Renal pelvis (tissue), 4 donors: Measurements from ENCODE around the gene VSIG1. TPM values are rescaled to one million over a fixed set of nuclear protein-coding genes. Genes with fewer than 3 reads are reported as not detected.

Experiments used
- DNase-seq: peaks from one replicate; pipeline ENCODE4 v3.0.0-alpha.2; 2013
- polyA plus RNA-seq, 3 donors: library from polyadenylated mRNA; unstranded; fragments of 120-200 nt; gene quantifications; one replicate each; pipeline ENCODE4 v1.2.1, GENCODE V29; 2013; ENCODE audit not compliant: insufficient read length in 3 of 3

The VSIG1 gene
- polyA plus RNA-seq, 3 donors = 0.70 to 1.0 (median 0.85) TPM

DNA sequence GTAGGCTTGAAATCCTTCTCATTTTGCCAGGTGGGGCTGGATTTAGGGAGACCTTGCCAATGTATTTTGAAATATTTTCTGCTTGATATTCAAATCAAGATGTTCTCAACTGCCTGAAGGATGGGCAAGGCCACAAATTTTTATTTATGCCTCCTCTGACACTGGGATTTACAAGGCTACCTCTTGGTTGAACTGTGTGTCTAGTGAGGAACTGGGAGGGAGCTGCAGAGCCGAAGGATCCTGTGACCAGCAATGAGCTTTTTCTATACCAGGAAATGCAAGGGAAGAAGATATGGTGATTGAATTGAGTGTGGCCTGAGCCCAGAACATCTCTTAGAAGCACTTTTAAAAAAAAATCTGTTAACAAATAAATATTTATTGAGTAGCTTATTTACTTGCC lies 14.9 kb downstream of the VSIG1 start:
- DNase-seq = no peak

DNA sequence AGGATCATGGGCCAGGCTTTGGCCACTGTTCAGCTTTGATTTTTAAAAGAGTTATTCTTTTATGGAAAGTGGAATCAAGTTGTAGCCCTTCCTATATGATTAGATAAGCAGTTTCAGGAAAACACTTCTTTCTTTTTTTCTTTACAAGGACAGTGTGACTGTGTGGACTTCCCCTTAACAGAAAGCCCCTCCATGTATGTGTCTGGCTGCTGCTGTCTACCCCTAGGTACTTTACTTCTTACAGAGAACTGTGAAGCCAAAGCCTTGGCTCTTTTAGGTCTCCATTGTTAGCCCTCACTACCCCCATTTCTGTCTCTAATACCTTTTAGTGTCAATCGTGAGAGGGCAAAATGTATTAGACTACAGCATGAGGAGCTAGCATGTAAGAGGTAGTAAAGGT lies 19.1 kb downstream of the VSIG1 start:
- no peak for DNase-seq

DNA sequence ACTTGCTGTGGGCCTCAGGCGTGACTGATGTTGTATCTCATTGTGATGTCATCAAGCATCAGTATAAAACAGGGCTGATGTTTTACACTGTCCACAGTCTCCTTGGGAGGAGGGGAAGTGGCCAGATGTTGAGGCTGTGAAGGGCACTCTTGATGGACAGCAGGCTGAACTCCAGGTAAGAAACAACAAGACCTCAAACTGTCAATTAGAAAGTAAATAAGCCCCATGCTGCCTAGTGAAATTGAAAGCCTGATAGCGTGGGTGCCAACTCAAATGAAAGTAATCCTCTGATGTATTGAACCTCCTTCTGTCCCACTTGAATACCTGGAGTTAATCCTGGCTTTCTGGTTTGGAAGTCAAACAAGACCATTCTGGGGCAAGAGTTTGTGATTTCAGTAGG lies 19.7 kb downstream of the VSIG1 start:
- DNase-seq = no peak

DNA sequence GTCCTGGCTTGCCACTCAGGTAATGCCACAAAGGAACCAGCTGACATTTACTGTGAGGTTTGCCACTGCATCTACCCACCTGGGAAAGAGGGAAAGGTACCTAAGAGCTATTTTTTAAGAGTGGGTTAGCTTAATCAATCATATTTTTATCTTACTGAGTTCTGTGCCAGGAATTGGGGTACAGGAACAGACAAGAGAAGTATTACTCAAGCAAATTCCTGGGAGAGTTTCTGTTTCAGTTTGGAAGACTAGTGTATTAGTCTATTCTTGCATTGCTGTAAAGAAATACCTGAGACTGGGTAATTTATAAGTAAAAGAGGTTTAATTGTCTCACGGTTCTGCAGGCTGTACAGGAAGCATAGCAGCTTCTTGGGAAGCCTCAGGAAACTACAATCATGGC lies 23.3 kb downstream of the VSIG1 start:
- no peak for DNase-seq

DNA sequence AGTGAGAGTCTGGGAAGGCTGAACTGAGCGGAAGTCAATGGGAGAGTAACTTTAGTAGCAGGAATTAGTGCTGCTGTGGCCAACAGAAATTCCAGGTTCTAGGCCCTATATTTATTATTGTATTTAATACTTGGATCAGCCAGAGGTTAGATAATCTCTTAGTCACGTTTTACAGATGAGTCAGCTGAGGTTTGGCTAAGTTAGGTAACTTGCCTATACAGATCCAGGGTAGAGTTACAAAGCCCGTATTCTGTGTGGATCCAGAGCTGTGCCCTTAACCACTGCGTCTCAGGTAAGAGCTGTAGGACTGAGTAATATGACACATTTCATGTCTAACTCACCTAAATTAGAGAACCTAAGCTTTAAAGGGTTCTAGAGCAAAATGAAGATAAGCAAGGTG lies 26.0 kb downstream of the VSIG1 start:
- no peak for DNase-seq

DNA sequence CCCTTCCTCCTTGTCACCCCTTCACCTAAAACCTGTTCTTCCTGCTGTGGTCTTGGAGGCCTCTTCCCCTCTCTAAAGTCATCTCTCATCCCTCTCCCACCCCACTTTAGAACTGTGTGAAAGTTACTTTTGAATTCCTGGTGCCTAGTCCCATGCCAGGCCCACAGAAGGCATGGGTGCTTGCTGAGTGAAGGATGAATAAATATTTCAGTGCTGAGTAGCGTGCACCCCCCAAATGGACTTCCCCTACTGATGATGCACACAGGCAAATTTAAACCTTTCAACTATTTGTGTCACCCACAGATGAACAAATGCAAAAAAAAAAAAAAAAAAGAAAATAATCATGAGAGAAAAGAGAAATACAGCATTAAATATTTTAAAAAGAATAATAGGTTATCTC lies 26.7 kb downstream of the VSIG1 start:
- no peak for DNase-seq

DNA sequence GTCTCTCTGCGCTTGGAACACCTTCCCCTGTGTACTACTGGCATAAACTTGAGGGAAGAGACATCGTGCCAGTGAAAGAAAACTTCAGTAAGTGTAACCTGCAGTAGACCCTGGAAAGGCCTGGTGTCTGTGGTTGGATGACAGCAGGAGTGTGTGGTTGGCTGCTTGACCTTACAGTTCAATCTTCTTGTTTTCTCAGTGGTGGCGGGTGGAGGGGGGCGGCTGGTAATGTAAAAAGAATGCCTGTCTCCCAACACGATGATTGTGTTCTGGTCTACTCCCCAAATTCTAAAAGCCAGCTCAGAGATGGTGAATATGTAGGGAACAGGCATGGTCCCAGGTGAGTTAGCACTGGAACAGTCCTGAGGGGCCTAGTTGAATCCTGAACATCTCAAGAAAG lies 27.9 kb downstream of the VSIG1 start:
- no peak for DNase-seq

DNA sequence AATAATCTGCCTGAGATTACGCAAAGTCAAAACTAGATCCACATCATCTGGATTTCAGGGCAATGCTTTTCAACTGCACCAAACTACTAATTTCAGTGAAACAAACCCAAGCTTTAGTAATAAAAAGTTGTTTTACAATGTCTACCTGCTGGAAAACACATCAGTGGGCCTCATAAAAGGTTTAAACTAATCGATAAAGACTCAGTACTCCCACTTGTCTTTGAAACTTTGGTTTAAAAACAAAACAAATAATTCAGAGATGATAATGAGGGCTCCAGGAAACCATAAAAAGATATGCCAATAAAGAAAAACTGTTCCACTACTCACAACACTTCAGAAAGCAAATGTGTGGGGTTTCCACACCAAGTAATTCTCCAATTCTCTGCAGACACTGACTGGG lies 36.2 kb downstream of the VSIG1 start:
- no peak for DNase-seq

DNA sequence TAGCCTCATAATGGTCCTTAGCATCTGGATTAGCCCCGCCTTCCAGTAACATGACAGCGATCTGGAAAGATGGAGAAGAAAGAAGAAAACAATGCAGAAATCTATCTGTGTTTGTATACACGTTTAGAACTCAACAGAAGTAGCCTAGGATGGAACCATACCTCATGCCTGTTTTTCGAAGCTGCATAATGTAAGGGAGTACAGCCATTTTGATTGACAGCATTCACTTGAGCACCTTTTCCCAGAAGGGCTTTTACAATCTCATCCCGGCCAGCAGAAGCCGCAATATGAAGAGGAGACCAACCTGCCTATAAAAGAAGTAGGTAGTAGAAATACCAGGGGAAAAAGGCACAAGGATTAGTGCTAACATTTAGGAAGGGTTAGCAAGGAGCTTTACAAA lies 42.9 kb downstream of the VSIG1 start:
- DNase-seq = no peak

DNA sequence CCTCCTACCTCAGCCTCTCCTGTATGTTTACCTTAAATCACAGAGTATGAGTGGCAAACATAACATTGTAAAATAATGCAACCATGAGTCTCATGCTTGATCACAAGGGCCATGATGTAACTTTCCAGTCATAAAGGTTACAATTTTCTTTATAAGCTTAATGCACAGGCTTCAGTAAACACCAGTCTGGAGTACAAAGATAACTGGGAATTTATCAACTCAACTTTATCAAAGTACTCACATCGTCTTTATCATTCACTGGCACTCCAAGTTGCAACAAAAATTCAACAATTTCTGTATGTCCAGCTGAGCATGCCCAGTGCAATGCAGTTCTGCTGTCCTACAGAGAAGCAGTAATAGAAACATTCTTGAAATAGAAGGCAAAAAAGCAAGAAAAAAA lies 43.6 kb downstream of the VSIG1 start:
- no peak for DNase-seq

DNA sequence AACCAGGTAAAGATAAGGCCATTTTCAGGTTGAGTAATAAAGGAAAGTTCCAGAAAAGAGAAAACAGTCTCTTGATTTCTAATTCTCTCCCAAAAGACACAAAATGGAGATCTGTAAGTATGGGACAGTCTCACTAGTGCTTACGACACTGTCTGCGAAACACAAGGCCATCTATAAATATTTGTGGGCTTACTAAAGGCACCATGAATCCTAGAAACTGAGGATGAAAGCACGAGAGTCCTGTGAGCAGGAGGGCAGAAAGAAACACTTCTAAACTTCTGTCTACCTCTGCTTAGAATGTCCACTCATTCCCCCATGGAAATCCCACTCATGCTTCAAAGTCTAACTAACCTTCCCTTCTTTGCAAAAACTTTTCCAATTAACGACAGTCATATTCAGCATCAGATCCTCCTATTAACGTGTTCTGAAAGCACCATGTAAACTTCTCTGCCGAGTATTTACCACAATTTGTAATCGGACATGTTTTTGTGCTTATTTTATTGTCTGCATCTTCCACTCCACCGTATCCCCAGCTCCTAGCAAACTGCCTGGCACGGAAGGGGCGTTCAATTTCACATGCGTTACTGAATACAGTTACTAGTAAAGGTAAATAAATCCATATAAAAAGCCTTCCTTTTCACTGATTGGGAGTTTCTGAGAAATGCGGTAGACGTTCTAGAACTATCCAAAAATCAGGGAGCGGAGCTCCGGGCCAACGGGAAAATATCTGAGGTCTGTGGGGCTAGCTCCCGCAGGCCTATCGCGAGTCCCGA lies 45.8 kb downstream of the VSIG1 start:
- peak; percentile 7 for DNase-seq

DNA sequence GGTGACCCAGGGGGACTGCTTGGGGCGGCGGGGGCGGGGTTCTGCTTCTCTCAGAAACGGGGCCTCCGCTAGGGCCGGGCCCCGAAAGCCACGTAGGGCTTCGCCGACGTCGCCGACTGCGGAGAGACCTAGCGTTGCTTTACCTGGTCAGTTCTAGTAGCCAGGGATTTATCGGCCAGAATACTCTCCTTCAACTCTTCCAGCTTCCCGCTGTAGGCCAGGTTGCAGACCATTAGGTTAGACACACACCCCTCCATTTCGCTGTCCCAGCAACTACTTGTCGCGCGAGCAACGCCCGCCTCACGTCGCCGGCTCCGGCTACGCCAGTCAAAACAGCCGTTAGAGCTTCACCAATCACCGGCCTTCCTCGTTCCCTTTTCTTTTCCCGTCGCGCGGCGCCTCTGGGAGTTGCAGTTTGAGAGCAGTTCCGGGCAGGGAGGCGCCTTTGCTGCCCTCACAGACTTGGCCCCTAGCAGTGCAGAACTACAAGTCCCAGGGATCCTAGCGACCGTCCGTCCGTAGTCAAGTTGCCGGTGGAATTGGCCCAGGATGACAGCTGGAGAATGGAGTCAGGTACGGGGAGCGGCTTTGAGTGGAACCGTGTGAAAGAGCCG lies 46.5 kb downstream of the VSIG1 start, which contains the start of the genes ATG4A and PSMD10:
Gene ATG4A (plus strand): TSS at position 515 of the 614 bp plus-strand sequence. CDS start 49 bp downstream, at position 564.
Gene PSMD10 (minus strand): TSS at position 279 of the 614 bp plus-strand sequence. CDS start 22 bp downstream, at position 257.
- DNase-seq = peak; percentile 96

DNA sequence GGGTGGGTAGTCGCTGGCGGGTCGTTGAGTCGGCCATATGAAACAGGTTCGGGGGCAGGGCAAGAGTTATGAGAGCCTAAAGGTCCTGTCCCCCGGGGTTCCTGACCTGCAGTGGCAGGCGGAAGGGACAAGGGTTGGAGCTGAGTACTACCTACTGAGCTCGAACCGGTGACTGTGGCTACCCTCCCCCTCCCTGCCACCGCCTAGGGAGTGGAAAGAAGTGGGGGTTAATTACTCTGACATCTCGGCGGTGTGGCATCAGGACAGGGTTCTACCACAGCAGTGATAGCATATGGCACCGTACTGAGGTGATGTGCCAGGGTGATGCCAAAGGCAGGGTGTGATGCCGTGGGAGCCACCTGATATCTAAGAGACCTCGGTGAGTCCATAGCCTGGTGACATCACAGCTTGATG lies 47.0 kb downstream of the VSIG1 start:
- DNase-seq = no peak

DNA sequence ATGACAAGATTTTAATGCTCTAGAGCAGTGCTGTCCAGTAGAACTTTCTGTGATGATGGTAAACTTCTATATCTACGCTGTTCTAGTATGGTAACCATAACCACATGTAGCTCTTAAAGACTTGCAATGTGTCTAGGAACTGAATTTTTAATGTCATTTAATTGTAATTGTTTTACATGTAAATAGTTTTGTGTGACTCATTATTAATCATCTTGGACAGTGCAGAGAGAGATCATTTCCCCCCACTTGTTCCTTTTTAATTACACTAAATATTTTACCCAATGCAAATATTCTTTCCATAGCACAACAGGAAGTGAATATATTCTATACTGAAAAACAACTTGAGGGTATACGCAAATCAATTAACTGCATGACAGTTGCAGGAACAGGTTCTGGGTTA lies 52.5 kb downstream of the VSIG1 start:
- DNase-seq = no peak

DNA sequence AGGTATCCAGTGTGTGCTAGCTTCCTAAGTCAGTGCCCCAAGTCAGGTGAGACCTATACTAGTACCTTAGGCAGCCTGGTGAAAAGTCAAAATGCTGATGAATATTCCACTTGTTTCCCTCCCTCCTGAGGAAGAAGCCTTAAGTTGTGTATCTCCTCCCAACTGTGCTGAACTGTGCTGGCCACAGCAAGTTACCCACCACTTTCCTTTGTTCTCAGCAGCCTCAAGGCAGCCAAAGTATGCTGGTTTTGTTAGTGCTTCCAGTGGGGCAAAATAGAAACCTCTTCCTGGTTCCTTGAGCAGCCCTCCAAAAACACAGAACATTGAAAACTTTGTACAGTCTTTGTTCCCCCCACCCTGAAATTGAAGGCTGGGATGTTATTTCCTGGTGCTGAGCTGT lies 60.6 kb downstream of the VSIG1 start:
- DNase-seq = no peak

DNA sequence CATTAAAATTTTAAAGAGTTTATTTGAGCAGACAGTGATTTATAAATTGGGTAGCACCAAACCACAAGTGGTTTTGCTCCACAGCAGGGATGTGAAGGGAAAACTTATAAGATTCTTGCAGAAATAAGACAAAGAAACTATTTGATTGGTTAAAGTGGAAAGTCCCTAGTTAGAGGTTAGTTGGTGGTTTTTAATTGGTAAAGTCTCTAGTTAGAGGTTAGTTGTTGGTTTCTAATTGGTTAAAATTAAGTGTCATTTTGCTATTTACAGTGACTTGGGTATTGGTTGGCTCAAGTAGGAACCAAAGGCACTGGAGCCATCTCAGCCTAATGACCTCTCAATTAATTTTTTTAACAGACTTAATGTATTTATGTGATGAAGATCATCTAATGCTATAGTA lies 69.7 kb downstream of the VSIG1 start:
- no peak for DNase-seq

DNA sequence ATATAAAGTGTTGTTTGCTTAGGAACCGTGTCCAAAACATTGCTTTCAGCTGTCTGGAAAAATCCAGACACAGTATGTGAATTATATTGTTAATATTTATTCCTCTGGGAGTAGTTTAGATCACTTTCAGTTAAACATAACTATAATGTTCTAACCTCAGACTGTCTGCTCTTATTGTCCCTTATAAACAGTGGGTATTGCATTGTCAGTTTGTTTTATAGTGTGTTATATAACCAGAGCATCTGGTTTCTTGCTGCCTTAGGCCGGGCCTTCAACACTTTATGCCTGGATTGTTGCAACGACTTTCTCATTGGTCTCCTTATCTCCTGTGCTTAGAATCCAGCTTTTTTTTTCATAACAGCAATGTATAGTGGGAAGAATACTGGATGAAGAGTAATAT lies 73.1 kb downstream of the VSIG1 start:
- peak; percentile 14 for DNase-seq

DNA sequence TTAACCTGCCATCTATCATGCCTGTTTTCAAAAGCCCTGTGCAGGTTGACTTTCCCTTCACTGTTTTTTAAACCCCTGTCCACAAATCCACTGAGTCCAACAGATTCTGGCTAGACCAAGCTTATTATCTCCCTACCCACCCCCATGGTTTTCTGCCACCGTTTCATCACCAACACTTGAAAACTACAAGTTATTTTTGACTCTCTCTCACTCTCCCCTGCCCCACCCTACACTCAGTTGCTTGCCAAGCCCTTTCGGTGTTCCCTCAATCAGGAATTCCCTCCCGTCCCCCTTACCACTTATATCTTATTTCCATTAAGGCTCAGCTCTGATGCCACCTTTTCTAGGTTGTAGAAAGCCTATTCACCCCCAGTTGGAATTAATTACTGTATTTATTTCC lies 76.4 kb downstream of the VSIG1 start:
- no peak for DNase-seq

DNA sequence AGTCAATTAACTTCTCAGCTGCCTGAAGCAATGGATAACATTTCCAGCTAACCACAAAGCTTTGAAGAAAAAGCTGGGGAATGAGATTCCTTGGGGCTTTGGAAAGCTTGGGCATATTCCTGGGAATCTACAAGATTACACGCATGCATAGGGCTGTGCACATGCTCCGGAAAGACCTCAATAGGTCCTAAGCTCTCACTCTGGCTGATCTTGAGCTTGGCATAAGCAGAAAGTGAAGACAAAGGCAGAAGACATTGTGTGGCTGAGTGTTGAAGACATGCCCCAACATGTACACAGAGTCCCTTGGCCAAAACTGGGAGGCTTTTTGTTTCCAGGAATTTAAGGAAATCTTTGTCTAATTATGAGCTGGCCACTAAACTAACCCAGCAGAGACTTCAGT lies 77.9 kb downstream of the VSIG1 start:
- no peak for DNase-seq

DNA sequence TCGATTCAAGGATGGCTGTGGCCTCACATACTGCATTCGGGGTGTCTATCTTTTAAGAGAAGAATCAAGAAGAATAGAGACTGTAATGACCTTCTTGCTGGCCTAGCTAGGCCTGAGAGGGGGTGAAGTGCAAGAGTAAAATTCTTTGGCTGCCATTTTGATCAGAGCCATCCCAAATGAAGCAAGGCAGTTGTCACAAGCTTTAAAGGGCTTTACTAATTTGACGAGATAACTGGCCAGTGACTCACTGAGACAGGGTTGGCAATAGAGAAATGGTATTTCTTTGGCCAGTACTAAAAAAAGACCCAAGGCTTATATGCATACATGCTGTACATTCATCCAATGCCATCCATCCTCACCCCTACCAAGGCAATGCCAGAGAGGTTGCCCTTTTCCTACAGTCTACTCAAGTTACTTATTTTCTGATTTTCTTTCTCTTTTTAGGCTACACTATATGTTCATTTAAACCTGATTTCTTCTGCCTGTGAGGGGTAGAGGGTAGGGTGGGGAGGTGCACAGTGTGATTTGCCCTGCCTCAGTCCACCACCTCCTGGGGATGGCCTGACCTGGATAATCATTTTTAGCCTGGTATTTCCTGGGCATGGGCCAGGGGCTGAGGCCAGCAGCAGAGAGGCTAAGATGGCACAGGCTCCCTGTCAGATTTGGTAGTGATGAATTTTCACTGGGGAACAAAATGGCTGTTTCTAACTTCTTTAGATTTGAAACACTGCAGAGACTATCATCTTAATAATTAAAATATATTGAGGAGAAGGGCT lies 78.9 kb downstream of the VSIG1 start:
- no peak for DNase-seq

DNA sequence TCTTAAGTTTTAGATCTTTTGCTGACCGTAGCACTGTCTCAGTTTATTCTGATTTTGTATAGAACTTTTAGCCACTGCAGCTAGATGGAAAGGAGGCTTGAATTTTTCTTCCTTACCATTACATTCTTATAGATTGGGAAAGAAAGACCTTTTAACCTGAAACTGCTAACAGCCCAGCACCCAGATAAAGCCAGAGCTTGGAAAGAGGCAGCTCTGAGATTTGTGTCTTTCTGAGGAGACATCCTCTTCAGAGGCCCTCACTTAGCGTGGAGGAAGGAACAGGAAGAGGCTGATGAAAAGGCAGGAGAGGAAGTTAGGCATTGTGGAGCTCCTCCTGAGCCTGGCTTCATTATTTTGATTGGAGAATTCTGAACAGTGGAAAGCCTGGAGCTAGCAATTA lies 81.8 kb downstream of the VSIG1 start:
- no peak for DNase-seq

DNA sequence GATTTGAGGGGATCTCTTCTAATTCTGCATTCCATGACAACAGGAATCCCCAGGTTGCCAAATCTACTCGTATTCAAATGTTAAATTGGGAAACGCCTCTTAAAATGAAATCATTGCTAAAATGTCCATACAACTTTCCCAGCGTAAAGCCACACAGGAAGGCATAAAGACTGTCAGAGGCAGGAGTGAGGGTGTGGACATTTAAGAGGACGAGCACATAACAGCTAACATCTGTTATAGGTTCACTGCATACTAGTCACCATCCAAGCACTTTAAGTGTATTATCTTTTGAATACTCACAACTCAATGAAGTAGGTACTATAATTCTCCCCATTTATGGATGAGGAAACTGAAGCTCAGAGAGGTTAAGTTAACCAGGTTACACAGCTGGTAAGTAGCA lies 82.3 kb downstream of the VSIG1 start:
- DNase-seq = no peak
